Gastroesophageal sphincter (tissue), 4 donors: ENCODE data around the gene MTG2. TPM values are rescaled to one million over a fixed set of nuclear protein-coding genes. Genes with fewer than 3 reads are reported as not detected.

ENCODE experiments used
- ATAC-seq: fragments of 150-250 bp; one replicate; pipeline ENCODE4 v1.9.1; 2016; ENCODE audit warnings: mild to moderate bottlenecking, moderate library complexity
- H3K27ac ChIP-seq, 4 donors: fragments of 200-600 bp; sonication (generic) in 3 of 4; 1 replicate in 3 of 4; 2 replicates in 1 of 4; pipeline ENCODE4 v1.5.1; 2016 to 2019
- H3K27me3 ChIP-seq: fragments of 200-600 bp; sonication (generic); one replicate; pipeline ENCODE4 v1.5.1; 2019
- H3K36me3 ChIP-seq, 2 donors: fragments of 200-600 bp; sonication (generic); one replicate each; pipeline ENCODE4 v1.5.1; 2019; ENCODE audit warnings: control low read depth in 1 of 2
- H3K4me1 ChIP-seq, 3 donors: fragments of 200-600 bp; sonication (generic); 1 replicate in 2 of 3; 2 replicates in 1 of 3; pipeline ENCODE4 v1.5.1; 2016 to 2019; ENCODE audit warnings: control low read depth in 2 of 3
- H3K4me3 ChIP-seq, 2 donors: fragments of 200-600 bp; sonication (generic); one replicate each; pipeline ENCODE4 v1.5.1; 2019; ENCODE audit warnings: mild to moderate bottlenecking in 1 of 2, moderate library complexity in 1 of 2
- H3K9me3 ChIP-seq, 3 donors: fragments of 200-600 bp; sonication (generic); one replicate each; pipeline ENCODE4 v1.5.1; 2017 to 2019; ENCODE audit warnings: control low read depth in 2 of 3
- EP300 ChIP-seq: sonication (generic); formaldehyde crosslinking; IDR thresholded peaks from one replicate; pipeline ENCODE4 v1.6.1; 2017; ENCODE audit warnings: antibody characterized with exemption, mild to moderate bottlenecking
- POLR2A ChIP-seq, 2 donors: fragments of 450-650 bp; IDR thresholded peaks; one replicate each; pipeline ENCODE4 v1.6.1; 2017; ENCODE audit warnings: antibody characterized with exemption in 2 of 2, mild to moderate bottlenecking in 2 of 2, moderate library complexity in 1 of 2
- POLR2AphosphoS5 ChIP-seq: sonication (generic); formaldehyde crosslinking; IDR thresholded peaks from one replicate; pipeline ENCODE4 v1.6.1; 2017; ENCODE audit warnings: antibody characterized with exemption
- WGBS, 2 donors: methylation state at CpG; one replicate each; pipeline ENCODE4 v1.1.5; 2018; ENCODE audit warnings: low coverage in 1 of 2; 5-methylcytosine and 5-hydroxymethylcytosine counted together
- total RNA-seq, 4 donors: library from RNA; depleted of rRNA; stranded (reverse); fragments of >200 nt; gene quantifications; one replicate each; pipeline ENCODE4 v1.1.0, GENCODE V29; 2016
- TF ChIP-seq, protein P1 (sequence below), 4 experiments: fragments of 200-600 bp in 2 of 4; fragments of 450-650 bp in 2 of 4; sonication (generic) in 1 of 4; IDR thresholded peaks; one replicate each; pipeline ENCODE4 v1.5.1; 2017 to 2019; ENCODE audit warnings: antibody characterized with exemption in 4 of 4, mild to moderate bottlenecking in 2 of 4, moderate library complexity in 2 of 4

Gene MTG2
- total RNA-seq, 4 donors from 2014 or later: 23.7 to 31.3 (median 30.2) TPM

DNA sequence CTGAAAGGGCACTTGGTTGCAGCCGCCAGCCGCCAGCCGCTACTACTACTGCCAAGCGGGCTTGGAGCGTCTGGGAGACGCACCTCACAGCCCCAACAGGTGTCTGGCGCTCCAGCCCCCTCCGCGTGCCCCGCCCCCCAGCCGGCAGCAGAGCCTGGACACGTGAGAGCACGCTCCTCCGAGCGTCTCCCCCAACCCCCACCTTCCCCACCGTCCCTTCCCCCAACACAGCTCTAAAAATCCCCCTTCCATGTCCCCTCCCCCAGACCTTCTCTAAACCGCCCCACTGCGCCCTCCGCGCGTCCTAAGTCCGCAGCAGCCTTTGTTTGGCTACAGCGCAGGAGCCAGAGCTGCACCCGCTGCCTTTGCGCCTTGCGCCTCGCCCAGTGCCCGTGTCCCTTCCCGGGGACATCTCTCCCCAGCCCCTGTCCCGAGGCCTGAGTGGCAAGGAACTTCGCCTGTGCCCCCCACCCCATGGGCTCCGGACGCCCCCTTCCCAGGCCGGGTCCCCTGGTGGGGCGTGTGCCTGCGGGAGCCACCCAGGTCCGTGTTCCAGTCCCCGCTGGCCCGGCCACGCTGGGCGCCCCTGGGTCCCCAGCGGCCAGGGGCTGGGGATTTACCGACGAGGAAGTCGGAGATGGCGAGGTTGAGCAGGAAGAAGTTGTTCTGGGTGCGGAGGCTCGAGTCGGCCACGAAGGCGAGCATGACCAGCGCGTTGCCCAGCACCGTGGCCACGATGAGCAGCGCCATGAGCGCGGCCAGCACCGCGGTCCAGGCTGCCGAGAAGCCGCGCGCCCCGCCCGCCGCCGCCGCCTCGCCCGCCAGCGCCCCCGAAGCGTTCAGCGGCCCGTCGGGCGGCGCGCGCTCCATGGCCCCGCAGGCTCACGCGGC, 36.5 kb downstream of the MTG2 start:
- 4 to 13% methylated on average over 3 to 4 of the region's 84 CpGs for WGBS, 2 donors
- TF ChIP-seq, protein P1, sequence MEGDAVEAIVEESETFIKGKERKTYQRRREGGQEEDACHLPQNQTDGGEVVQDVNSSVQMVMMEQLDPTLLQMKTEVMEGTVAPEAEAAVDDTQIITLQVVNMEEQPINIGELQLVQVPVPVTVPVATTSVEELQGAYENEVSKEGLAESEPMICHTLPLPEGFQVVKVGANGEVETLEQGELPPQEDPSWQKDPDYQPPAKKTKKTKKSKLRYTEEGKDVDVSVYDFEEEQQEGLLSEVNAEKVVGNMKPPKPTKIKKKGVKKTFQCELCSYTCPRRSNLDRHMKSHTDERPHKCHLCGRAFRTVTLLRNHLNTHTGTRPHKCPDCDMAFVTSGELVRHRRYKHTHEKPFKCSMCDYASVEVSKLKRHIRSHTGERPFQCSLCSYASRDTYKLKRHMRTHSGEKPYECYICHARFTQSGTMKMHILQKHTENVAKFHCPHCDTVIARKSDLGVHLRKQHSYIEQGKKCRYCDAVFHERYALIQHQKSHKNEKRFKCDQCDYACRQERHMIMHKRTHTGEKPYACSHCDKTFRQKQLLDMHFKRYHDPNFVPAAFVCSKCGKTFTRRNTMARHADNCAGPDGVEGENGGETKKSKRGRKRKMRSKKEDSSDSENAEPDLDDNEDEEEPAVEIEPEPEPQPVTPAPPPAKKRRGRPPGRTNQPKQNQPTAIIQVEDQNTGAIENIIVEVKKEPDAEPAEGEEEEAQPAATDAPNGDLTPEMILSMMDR (IDR thresholded peaks at IDR 0.05): no peak
- TF ChIP-seq POLR2A (IDR thresholded peaks at IDR 0.05) (no peak), EP300 (no peak), POLR2AphosphoS5 (no peak)
- H3K4me3 ChIP-seq: peak overlapping the region in 1 of 2 donors; percentile 49
- no peak for ATAC-seq
- H3K36me3 ChIP-seq: no peaks in the 10 kb centered on the region
- peaks cover 100% of the 10 kb centered on the region for H3K27me3 ChIP-seq
- peaks cover 0 to 27% (median 8%) of the 10 kb centered on the region in 3 donors for H3K4me1 ChIP-seq
- no peak overlapping the region for H3K27ac ChIP-seq
- no peaks in the 10 kb centered on the region for H3K9me3 ChIP-seq

DNA sequence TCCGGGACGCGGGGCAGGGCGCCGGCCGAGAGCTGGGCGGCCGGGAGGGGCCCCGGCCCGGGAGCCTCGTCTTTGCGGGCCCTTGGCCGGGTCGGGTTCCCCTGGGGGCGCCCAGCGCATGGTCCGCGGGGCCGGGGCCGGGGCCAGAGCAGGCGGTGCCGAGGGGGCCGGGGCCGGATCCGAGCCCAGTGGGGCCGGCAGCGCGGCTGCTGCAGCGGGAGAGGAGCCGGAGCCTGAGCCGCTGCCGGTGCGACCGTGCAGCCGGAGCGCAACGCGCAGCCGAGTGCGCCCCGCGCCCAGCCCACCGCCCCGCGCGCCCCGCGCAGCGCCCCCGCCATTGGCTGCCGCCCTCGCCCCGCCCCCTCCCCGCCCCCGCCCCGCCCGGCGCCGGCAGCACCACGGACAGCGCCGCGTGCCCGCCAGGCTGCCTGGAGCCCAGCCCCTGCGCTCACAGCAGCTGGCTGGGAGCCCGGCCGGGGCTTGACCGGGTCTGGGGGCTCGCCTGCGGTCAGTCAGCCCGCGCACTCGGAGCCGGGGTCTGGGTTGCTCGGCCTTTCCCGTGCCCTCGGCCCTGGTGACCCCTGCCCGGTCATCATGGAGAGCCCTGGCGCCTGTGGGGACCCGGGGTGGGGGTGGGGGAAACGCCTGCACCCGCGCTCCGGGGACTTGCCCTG, 37.3 kb downstream of the MTG2 start, which contains the start of gene HRH3:
HRH3 (minus strand) TSS at position 287 of the 674 bp plus-strand sequence. CDS start 308 bp downstream, outside the sequence.
- Histone ChIP-seq H3K4me3 (peak within 1 kb of the TSS in 1 of 2 donors; percentile 49), H3K4me1 (peaks cover 0 to 27% (median 8%) of the 10 kb centered on the region in 3 donors), H3K9me3 (no peaks in the 10 kb centered on the region), H3K36me3 (no peaks in the 10 kb centered on the region), H3K27ac (no peak within 1 kb of the TSS), H3K27me3 (peaks cover 100% of the 10 kb centered on the region)
- WGBS, 2 donors: no CpG with 5 or more reads among the region's 84 CpGs
- peak; percentile 66 for ATAC-seq
- TF ChIP-seq POLR2A (IDR thresholded peaks at IDR 0.05) (peak in 1 of 2 donors; percentile 10), POLR2AphosphoS5 (no peak)

DNA sequence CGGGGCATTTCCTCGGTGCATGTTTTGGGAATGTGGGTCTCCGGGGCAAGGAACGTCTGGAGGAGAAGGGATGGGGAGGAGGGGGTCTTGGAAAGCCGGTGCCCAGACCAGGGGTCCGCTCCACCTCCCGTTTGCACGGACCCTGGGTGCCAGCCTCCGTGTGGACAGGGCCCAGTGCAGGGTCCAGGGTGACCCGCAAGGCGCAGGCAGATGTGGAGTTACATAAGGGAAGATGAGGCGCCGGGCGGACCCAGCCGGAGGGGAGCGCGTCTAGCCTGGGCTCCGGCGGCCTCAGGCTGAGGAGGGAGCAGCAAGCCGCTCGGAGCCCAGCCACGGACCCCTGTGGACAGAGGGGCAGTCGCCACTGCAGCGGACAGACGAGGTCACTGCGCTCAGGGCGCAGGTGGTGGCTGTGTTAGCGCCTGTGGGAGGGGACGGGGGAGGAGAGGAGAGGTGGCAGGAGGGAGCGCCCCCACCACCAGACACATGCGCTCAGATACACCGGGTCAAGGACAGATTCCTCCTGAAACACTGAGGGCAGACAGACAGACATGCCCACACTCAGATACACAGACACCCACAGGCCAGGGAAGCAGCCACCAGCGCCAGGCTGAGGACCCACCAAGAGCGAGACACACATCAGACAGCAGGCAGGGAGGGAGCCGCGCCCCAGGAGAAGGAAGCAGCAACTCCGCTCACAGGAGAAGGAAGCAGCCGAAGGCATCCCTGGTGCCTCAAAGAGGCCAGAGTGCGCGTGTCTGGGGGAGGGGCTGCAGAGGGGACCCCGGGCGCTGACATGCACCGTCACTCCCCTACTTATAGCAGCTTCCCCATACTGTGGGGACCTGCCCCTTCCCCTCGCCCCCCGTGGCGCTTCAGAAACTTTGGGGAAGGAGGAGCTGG, 38.1 kb downstream of the MTG2 start:
- TF ChIP-seq, protein P1 (IDR thresholded peaks at IDR 0.05): no peak
- no peak for TF ChIP-seq POLR2A (IDR thresholded peaks at IDR 0.05)
- TF ChIP-seq EP300: no peak
- no peak for TF ChIP-seq POLR2AphosphoS5
- 0% methylated on average over 10 of the region's 46 CpGs; no CpG with 5 or more reads in 1 of the 2 donors for WGBS, 2 donors
- Histone ChIP-seq H3K27me3 (peaks cover 100% of the 10 kb centered on the region), H3K4me1 (peaks cover 0 to 27% (median 8%) of the 10 kb centered on the region in 3 donors), H3K36me3 (no peaks in the 10 kb centered on the region), H3K27ac (no peak overlapping the region), H3K9me3 (no peaks in the 10 kb centered on the region), H3K4me3 (peak overlapping the region in 1 of 2 donors; percentile 49)
- no peak for ATAC-seq

DNA sequence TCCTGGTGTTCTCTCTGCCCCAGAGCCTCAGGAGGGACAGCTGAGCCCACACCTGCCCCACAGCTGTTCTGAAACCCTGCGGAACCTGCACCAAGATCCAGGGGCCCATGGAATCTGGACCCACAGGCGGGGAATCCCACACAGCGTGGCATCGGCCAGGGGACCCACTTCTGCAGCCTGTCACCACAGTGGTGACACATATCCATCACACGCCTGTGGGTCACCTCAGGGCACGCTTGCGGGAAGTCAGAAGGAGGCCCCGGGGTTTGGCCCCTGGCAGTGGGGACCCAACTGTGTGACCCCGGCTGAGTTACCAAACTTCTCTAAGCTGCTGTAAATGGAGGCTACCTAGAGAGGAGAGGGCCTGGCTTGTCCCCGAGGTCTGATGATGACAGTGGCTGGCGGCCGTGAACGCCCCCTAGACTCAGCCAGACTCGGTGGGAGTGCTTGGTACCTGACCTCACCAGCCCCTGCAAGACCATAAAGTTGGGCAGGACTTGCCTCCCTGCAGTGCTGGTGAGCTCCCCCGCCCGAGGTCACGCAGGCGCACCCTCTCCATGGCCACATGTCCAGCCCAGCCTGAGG, 39.5 kb downstream of the MTG2 start:
- no peak for TF ChIP-seq POLR2AphosphoS5
- TF ChIP-seq, protein P1 (IDR thresholded peaks at IDR 0.05): no peak
- TF ChIP-seq POLR2A (IDR thresholded peaks at IDR 0.05): no peak
- no peak for TF ChIP-seq EP300
- Histone ChIP-seq H3K9me3 (no peaks in the 10 kb centered on the region), H3K4me3 (no peak overlapping the region), H3K4me1 (peaks cover 0 to 27% (median 8%) of the 10 kb centered on the region in 3 donors), H3K27me3 (peaks cover 100% of the 10 kb centered on the region), H3K27ac (no peak overlapping the region), H3K36me3 (no peaks in the 10 kb centered on the region)
- no peak for ATAC-seq
- no CpG with 5 or more reads among the region's 18 CpGs for WGBS, 2 donors
